Thyroid gland (tissue), 4 donors: ENCODE data around the gene CR1. TPM values are rescaled to one million over a fixed set of nuclear protein-coding genes. Genes with fewer than 3 reads are reported as not detected.
"Not testable (repeated sequence)": the region's sequence is repeated elsewhere in the genome, so short reads cannot be mapped to it uniquely, and the experiment has no call there.

Experiments
- DNase-seq, 2 donors: peaks; one replicate each; pipeline ENCODE4 v3.0.0-alpha.2; 2019
- H3K27ac ChIP-seq, 3 donors: fragments of 200-600 bp; sonication (generic); 1 replicate in 2 of 3; 2 replicates in 1 of 3; pipeline ENCODE4 v1.5.1; 2016 to 2019; ENCODE audit warnings: mild to moderate bottlenecking in 1 of 3, moderate library complexity in 1 of 3
- H3K27me3 ChIP-seq: fragments of 200-600 bp; sonication (generic); one replicate; pipeline ENCODE4 v1.5.1; 2019
- H3K36me3 ChIP-seq, 2 donors: fragments of 200-600 bp; sonication (generic); one replicate each; pipeline ENCODE4 v1.5.1; 2016 to 2019
- H3K4me1 ChIP-seq, 2 donors: fragments of 200-600 bp; sonication (generic); one replicate each; pipeline ENCODE4 v1.5.1; 2017 to 2019
- H3K4me3 ChIP-seq, 3 donors: fragments of 200-600 bp; sonication (generic); replicated peaks in 1 of 3; 1 replicate in 2 of 3; 2 replicates in 1 of 3; pipeline ENCODE4 v1.5.1; 2016; ENCODE audit warnings: mild to moderate bottlenecking in 1 of 3
- H3K9me3 ChIP-seq: fragments of 200-600 bp; sonication (generic); one replicate; pipeline ENCODE4 v1.5.1; 2017
- POLR2A ChIP-seq, 2 donors: fragments of 450-650 bp; IDR thresholded peaks; one replicate each; pipeline ENCODE4 v1.6.1; 2017; ENCODE audit warnings: antibody characterized with exemption in 2 of 2, mild to moderate bottlenecking in 2 of 2, moderate library complexity in 1 of 2
- WGBS, 2 donors: methylation state at CpG; one replicate each; pipeline ENCODE4 v1.1.5; 2017; 5-methylcytosine and 5-hydroxymethylcytosine counted together
- intact Hi-C: fragments of 100-400 bp; cut with DNase I; formaldehyde crosslinking; loops from one replicate; pipeline ENCODE4 v1.15.1; 2023
- total RNA-seq, 4 donors: library from RNA; depleted of rRNA; stranded (reverse); fragments of >200 nt; gene quantifications; one replicate each; pipeline ENCODE4 v1.2.3, GENCODE V29; 2016
- TF ChIP-seq, protein P1 (sequence below), 6 experiments: fragments of 200-600 bp in 3 of 6; fragments of 450-650 bp in 3 of 6; sonication (generic) in 3 of 6; IDR thresholded peaks; one replicate each; pipeline ENCODE4 v1.5.1; 2016 to 2019; ENCODE audit warnings: antibody characterized with exemption in 6 of 6, mild to moderate bottlenecking in 2 of 6, inconsistent platforms in 1 of 6, moderate library complexity in 1 of 6

Gene CR1
- total RNA-seq, 4 donors from 2014 or later = 0.49 to 5.8 (median 1.2) TPM

DNA sequence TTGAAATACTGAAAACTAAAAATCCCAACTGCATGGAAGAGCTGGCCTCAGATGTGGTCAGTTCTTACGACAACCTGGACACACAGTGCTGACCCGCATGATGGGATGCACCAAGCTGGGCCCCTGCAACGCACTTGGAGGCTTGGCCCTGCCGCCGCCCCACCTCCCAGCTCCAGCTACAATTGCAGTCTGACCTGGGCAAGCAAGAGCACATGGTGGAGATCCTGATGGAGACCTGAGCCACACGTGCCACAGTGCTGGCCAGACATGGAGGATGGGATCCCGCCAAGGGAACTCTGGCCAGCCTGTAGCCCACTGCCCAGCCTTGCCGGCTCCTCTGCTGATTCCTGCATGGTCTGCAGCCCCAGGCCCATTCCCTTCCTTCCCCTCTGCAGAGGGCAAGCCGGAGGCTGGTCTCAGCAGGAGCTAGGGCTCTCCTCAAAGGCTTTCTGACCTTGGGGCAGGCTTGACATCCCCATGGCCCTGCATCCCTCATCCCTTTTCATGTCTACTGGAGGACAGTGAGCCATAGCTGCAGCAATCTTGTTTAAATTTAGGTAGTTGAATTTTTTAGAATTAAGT, 163.0 kb downstream of the CR1 start:
- no peak for DNase-seq
- TF ChIP-seq, protein P1, sequence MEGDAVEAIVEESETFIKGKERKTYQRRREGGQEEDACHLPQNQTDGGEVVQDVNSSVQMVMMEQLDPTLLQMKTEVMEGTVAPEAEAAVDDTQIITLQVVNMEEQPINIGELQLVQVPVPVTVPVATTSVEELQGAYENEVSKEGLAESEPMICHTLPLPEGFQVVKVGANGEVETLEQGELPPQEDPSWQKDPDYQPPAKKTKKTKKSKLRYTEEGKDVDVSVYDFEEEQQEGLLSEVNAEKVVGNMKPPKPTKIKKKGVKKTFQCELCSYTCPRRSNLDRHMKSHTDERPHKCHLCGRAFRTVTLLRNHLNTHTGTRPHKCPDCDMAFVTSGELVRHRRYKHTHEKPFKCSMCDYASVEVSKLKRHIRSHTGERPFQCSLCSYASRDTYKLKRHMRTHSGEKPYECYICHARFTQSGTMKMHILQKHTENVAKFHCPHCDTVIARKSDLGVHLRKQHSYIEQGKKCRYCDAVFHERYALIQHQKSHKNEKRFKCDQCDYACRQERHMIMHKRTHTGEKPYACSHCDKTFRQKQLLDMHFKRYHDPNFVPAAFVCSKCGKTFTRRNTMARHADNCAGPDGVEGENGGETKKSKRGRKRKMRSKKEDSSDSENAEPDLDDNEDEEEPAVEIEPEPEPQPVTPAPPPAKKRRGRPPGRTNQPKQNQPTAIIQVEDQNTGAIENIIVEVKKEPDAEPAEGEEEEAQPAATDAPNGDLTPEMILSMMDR (IDR thresholded peaks at IDR 0.05) = no peak
- no peak for TF ChIP-seq POLR2A (IDR thresholded peaks at IDR 0.05)
- no peaks in the 10 kb centered on the region for H3K27me3 ChIP-seq
- no peak overlapping the region for H3K27ac ChIP-seq
- H3K4me3 ChIP-seq = no peak overlapping the region
- intact Hi-C loops = no loop called here
- no peaks in the 10 kb centered on the region for H3K9me3 ChIP-seq
- WGBS, 2 donors = 78 to 97% methylated on average over 7 of the region's 9 CpGs
- H3K36me3 ChIP-seq = no peaks in the 10 kb centered on the region
- no peaks in the 10 kb centered on the region for H3K4me1 ChIP-seq

DNA sequence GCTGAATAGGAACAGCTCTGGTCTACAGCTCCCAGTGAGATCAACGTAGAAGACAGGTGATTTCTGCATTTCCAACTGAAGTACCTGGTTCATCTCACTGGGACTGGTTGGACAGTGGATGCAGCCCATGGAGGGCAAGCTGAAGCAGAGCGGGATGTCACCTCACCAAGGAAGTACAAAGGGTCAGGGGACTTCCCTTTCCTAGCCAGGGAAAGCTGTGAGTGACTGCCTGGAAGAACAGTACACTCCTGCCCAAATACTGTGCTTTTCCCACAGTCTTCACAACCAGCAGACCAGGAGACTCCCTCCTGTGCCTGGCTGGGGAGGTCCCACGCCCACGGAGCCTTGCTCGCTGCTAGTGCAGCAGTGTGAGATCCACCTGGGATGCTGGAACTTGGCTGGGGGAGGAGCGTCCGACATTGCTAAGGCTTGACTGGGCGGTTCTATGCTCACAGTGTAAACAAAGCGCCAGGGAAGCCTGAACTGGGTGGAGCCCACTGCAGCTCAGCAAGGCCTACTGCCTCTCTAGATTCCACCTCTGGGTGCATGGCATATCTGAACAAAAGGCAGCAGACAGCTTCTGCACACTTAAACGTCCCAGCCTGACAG, 163.7 kb downstream of the CR1 start:
- Histone ChIP-seq H3K4me3 (no peak overlapping the region), H3K36me3 (no peaks in the 10 kb centered on the region), H3K9me3 (no peaks in the 10 kb centered on the region), H3K27ac (no peak overlapping the region), H3K27me3 (no peaks in the 10 kb centered on the region), H3K4me1 (no peaks in the 10 kb centered on the region)
- DNase-seq = peak in 1 of 2 donors; percentile 15
- intact Hi-C loops = no loop called here
- TF ChIP-seq POLR2A (IDR thresholded peaks at IDR 0.05) = no peak
- TF ChIP-seq, protein P1 (IDR thresholded peaks at IDR 0.05) = no peak
- 60 to 78% methylated on average over 7 to 9 of the region's 10 CpGs for WGBS, 2 donors

DNA sequence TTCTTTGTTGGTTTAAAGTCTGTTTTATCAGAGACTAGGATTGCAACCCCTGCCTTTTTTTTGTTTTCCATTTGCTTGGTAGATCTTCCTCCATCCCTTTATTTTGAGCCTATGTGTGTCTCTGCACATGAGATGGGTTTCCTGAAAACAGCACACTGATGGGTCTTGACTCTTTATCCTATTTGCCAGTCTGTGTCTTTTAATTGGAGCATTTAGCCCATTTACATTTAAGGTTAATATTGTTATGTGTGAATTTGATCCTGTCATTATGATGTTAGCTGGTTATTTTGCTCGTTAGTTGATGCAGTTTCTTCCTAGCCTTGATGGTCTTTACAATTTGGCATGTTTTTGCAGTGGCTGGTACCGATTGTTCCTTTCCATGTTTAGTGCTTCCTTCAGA, 165.5 kb downstream of the CR1 start:
- H3K27ac ChIP-seq, H3K27me3 ChIP-seq, DNase-seq, H3K4me3 ChIP-seq, H3K9me3 ChIP-seq, H3K36me3 ChIP-seq, H3K4me1 ChIP-seq, intact Hi-C loops: not testable (repeated sequence)
- WGBS, 2 donors = 81 to 100% methylated on average over 2 of the region's 2 CpGs

DNA sequence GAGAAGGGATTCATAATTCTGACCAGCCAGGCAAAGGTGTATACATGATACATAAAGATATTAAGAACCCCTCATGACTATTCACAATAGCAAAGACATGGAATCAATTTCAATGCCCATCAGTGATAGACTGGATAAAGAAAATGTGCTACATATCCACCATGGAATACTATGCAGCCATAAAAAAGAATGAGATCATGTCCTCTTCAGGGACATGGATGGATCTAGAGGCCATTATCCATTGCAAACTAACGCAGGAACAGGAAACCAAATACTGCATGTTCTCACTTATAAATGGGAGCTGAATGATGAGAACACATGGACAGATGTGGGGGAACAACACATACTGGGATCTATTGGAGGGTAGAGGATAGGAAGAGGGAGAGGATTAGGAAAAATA, 170.4 kb downstream of the CR1 start:
- no peak for DNase-seq
- intact Hi-C loops = no loop called here
- Histone ChIP-seq H3K4me1 (peaks cover 0 to 7% of the 10 kb centered on the region in 2 donors), H3K27me3 (no peaks in the 10 kb centered on the region), H3K9me3 (no peaks in the 10 kb centered on the region), H3K4me3 (no peak overlapping the region), H3K36me3 (no peaks in the 10 kb centered on the region), H3K27ac (no peak overlapping the region)
- TF ChIP-seq POLR2A (IDR thresholded peaks at IDR 0.05) = no peak
- TF ChIP-seq, protein P1 (IDR thresholded peaks at IDR 0.05) = no peak
- WGBS, 2 donors = 92 to 94% methylated on average over 1 of the region's 1 CpG

GRCh38 chr1:207669528-207670009, 173.6 kb downstream of the CR1 start:
- TF ChIP-seq, protein P1 (IDR thresholded peaks at IDR 0.05) = no peak
- TF ChIP-seq POLR2A (IDR thresholded peaks at IDR 0.05) = no peak
- no peaks in the 10 kb centered on the region for H3K9me3 ChIP-seq
- no peaks in the 10 kb centered on the region for H3K27me3 ChIP-seq
- no peak overlapping the region for H3K4me3 ChIP-seq
- 15 to 18% methylated on average over 13 to 15 of the region's 44 CpGs for WGBS, 2 donors
- intact Hi-C loops = no loop called here
- DNase-seq = no peak
- peaks cover 0 to 7% of the 10 kb centered on the region in 2 donors for H3K4me1 ChIP-seq
- H3K36me3 ChIP-seq = no peaks in the 10 kb centered on the region
- H3K27ac ChIP-seq = no peak overlapping the region
